ENCODE data around the gene C16orf95.

- TF ChIP-seq CTCF (IDR thresholded peaks at IDR 0.05): no peak
- TF ChIP-seq EZH2 (IDR thresholded peaks at IDR 0.05; ENCODE audit: borderline replicate concordance, insufficient read depth, low read depth, low read length, poor library complexity, severe bottlenecking): no peak
These were observed 15.9 kb upstream of the C16orf95 start for GRCh38 chr16:87333101-87333500.

Measured in B cell (primary cell).